Endothelial cell of umbilical vein (primary cell): ENCODE measurements around the gene PNLIPRP1. TPM values are rescaled to one million over a fixed set of nuclear protein-coding genes. Genes with fewer than 3 reads are reported as not detected.

ENCODE experiments used
- BruUV-seq: library from RNA; stranded (reverse); fragments of 400-500 nt; replicated peaks from 2 replicates; lab custom pipeline; 2021; lab: Mats Ljungman, UMichigan
- CTCF ChIA-PET: fragments of 300-600, 350-600 bp; sonication (Branson Sonifier 250); formaldehyde crosslinking; loops from one replicate; lab custom pipeline; 2021; ENCODE audit warnings: antibody characterized with exemption, inconsistent platforms; lab: Charles Lee
- POLR2A ChIA-PET: fragments of 300-600, 350-600 bp; sonication (Branson Sonifier 250); formaldehyde crosslinking; loops from one replicate; lab custom pipeline; 2021; ENCODE audit warnings: antibody characterized with exemption, inconsistent platforms; lab: Charles Lee
- DNase-seq: peaks from one replicate; pipeline ENCODE4 v3.0.0-alpha.2; 2011; ENCODE audit warnings: low read depth, low spot score
- FAIRE-seq: peaks from 2 replicates; lab custom pipeline; 2011; peaks lifted over from hg19 to GRCh38; lab: Jason Lieb, UNC
- H2AFZ ChIP-seq: 2 replicates; pipeline ENCODE4 v1.6.0; 2012; ENCODE audit warnings: low read depth, low read length, control low read depth, inconsistent platforms
- H3K27ac ChIP-seq: 2 replicates; pipeline ENCODE4 v1.5.1; 2011; ENCODE audit warnings: low read depth, mild to moderate bottlenecking, control low read depth, low read length, moderate library complexity; ENCODE audit not compliant: insufficient read depth
- H3K27me3 ChIP-seq, 2 experiments: 2 replicates each; pipeline versions ENCODE4 v1.6.0 to v1.6.1; 2011; ENCODE audit warnings: low read length in 2 of 2, mixed read lengths in 1 of 2; ENCODE audit not compliant: control insufficient read depth in 2 of 2, insufficient read depth in 2 of 2
- H3K36me3 ChIP-seq, 2 experiments: 2 replicates in 1 of 2; 3 replicates in 1 of 2; pipeline ENCODE4 v1.5.1; 2011; ENCODE audit warnings: low read length in 2 of 2, mild to moderate bottlenecking in 1 of 2, moderate library complexity in 1 of 2; ENCODE audit not compliant: control insufficient read depth in 2 of 2, insufficient read depth in 2 of 2; ENCODE audit errors: extremely low read depth in 1 of 2
- H3K4me1 ChIP-seq: 3 replicates; pipeline ENCODE4 v1.5.1; 2011; ENCODE audit warnings: mild to moderate bottlenecking, low read length; ENCODE audit not compliant: control insufficient read depth, insufficient read depth; ENCODE audit errors: extremely low read depth
- H3K4me2 ChIP-seq: 2 replicates; pipeline ENCODE4 v1.6.1; 2011; ENCODE audit warnings: low read length, control low read depth, mixed read lengths; ENCODE audit not compliant: insufficient read depth
- H3K4me3 ChIP-seq, 3 experiments: fragments of 200-600 bp in 1 of 3; sonication (generic), shearing (Covaris generic) in 1 of 3; replicated peaks in 1 of 3; 2 replicates each; pipeline ENCODE4 v1.5.1; 2011 to 2016; ENCODE audit warnings: control low read depth in 3 of 3, low read length in 3 of 3, mild to moderate bottlenecking in 2 of 3, inconsistent platforms in 1 of 3, low read depth in 1 of 3, moderate library complexity in 1 of 3; ENCODE audit not compliant: insufficient read depth in 1 of 3
- H3K79me2 ChIP-seq: 2 replicates; pipeline ENCODE4 v1.6.0; 2012; ENCODE audit warnings: low read length, inconsistent platforms; ENCODE audit not compliant: control insufficient read depth, insufficient read depth
- H3K9ac ChIP-seq: replicated peaks from 2 replicates; pipeline ENCODE3; 2011; ENCODE audit warnings: low read length, control low read depth; ENCODE audit not compliant: insufficient read depth; ENCODE audit errors: extremely low read depth
- H3K9me1 ChIP-seq: replicated peaks from 3 replicates; pipeline ENCODE4 v1.6.0; 2011; ENCODE audit warnings: mild to moderate bottlenecking, low read length; ENCODE audit not compliant: control insufficient read depth, insufficient read depth; ENCODE audit errors: extremely low read depth
- H3K9me3 ChIP-seq: replicated peaks from 2 replicates; pipeline ENCODE4 v1.5.1; 2012; ENCODE audit warnings: low read length, inconsistent platforms; ENCODE audit not compliant: control insufficient read depth, insufficient read depth
- H4K20me1 ChIP-seq: replicated peaks from 2 replicates; pipeline ENCODE3; 2011; ENCODE audit warnings: mild to moderate bottlenecking, low read length; ENCODE audit not compliant: control insufficient read depth, insufficient read depth; ENCODE audit errors: extremely low read depth
- CTCF ChIP-seq, 2 donors: IDR thresholded peaks; 1 replicate in 1 of 2; 2 replicates in 1 of 2; pipeline ENCODE4 v1.5.1; 2011; ENCODE audit warnings: low read length in 2 of 2, mild to moderate bottlenecking in 2 of 2, moderate library complexity in 2 of 2, control low read depth in 1 of 2, inconsistent platforms in 1 of 2, low read depth in 1 of 2; ENCODE audit not compliant: insufficient read depth in 1 of 2; ENCODE audit errors: extremely low read depth in 1 of 2
- EZH2 ChIP-seq: IDR thresholded peaks from 2 replicates; pipeline ENCODE4 v1.6.1; 2012; ENCODE audit warnings: borderline replicate concordance, low read depth, mild to moderate bottlenecking, moderate library complexity, low read length, inconsistent platforms; ENCODE audit not compliant: severe bottlenecking
- FOS ChIP-seq: IDR thresholded peaks from 2 replicates; pipeline ENCODE4 v1.6.1; 2011; ENCODE audit warnings: mild to moderate bottlenecking, low read length, moderate library complexity, borderline replicate concordance; ENCODE audit not compliant: insufficient read depth
- GATA2 ChIP-seq: IDR thresholded peaks from 2 replicates; pipeline ENCODE4 v1.7.0; 2011; ENCODE audit warnings: low read depth, mild to moderate bottlenecking, moderate library complexity, mixed read lengths, low read length; ENCODE audit not compliant: insufficient read length, insufficient read depth
- JUN ChIP-seq: IDR thresholded peaks from 2 replicates; pipeline ENCODE4 v1.6.1; 2011; ENCODE audit warnings: borderline replicate concordance, low read depth; ENCODE audit not compliant: insufficient read length, insufficient read depth
- MAX ChIP-seq: IDR thresholded peaks from 2 replicates; pipeline ENCODE4 v1.6.1; 2011; ENCODE audit not compliant: insufficient read depth, insufficient read length
- MYC ChIP-seq: IDR thresholded peaks from one replicate; pipeline ENCODE4 v1.6.1; 2011; ENCODE audit warnings: mild to moderate bottlenecking, low read depth, low read length
- POLR2A ChIP-seq: IDR thresholded peaks from 2 replicates; pipeline ENCODE4 v1.6.1; 2012; ENCODE audit warnings: low read depth, mild to moderate bottlenecking, control low read depth, low read length
- POLR2AphosphoS5 ChIP-seq: IDR thresholded peaks from 2 replicates; pipeline ENCODE4 v1.6.1; 2012; ENCODE audit warnings: low read depth, mild to moderate bottlenecking, control low read depth, low read length, moderate library complexity; ENCODE audit not compliant: insufficient read depth
- dilution Hi-C: fragments of 300-500 bp; cut with MboI; formaldehyde crosslinking; loops from one replicate; pipeline ENCODE4 v1.15.0; 2019; ENCODE audit warnings: low sequenced_read_pairs; ENCODE audit not compliant: extremely low pct_ligation_motif_present
- intact Hi-C: fragments of 100-400 bp; cut with micrococcal nuclease; formaldehyde crosslinking; loops from one replicate; pipeline ENCODE4 v1.10.0; 2022
- polyA plus RNA-seq, 4 experiments: library from polyadenylated mRNA; depleted of rRNA in 3 of 4; stranded (reverse) in 3 of 4; unstranded in 1 of 4; fragments of >200 nt; gene quantifications; 2 replicates each; pipeline versions ENCODE4 v1.2.1 to v1.2.3, GENCODE V29; 2011 to 2012; ENCODE audit warnings: missing spikeins in 1 of 4
- total RNA-seq: library from RNA; stranded (reverse); gene quantifications from 2 replicates; pipeline ENCODE4 v1.2.3, GENCODE V29; 2021

The PNLIPRP1 gene
- total and polyA plus RNA-seq, 2 donors (not counting 3 experiments of a cell fraction or from before 2014, with no cell fraction given): not detected

GRCh38 chr10:116654816-116655215 lies 64.1 kb downstream of the PNLIPRP1 start:
- no peaks in the 10 kb centered on the region for H4K20me1 ChIP-seq
- H3K9me3 ChIP-seq: no peaks in the 10 kb centered on the region
- no peaks in the 10 kb centered on the region for H3K4me1 ChIP-seq
- no peak for TF ChIP-seq CTCF (IDR thresholded peaks at IDR 0.05; ENCODE audit: extremely low read depth in 1 of 2, insufficient read depth in 1 of 2, low read depth in 1 of 2, low read length in 2 of 2)
- TF ChIP-seq JUN: no peak
- no peak for TF ChIP-seq MAX
- no peak for TF ChIP-seq FOS
- no peak for TF ChIP-seq EZH2
- no peak for TF ChIP-seq MYC
- no peak for TF ChIP-seq POLR2A
- TF ChIP-seq POLR2AphosphoS5: no peak
- TF ChIP-seq GATA2: no peak
- BruUV-seq: no TSS peak
- intact Hi-C loops (no loop called here), dilution Hi-C loops (no loop called here)
- H3K27ac ChIP-seq: no peak overlapping the region
- no peaks in the 10 kb centered on the region for H3K9me1 ChIP-seq
- H3K27me3 ChIP-seq: no peaks in the 10 kb centered on the region
- H3K79me2 ChIP-seq: no peaks in the 10 kb centered on the region
- FAIRE-seq (no peak), DNase-seq (no peak)
- ChIA-PET POLR2A (no interaction called here), CTCF (no interaction called here)
- no peak overlapping the region for H3K4me3 ChIP-seq
- no peak overlapping the region for H3K9ac ChIP-seq
- no peak overlapping the region for H3K4me2 ChIP-seq
- H3K36me3 ChIP-seq: no peaks in the 10 kb centered on the region
- H2AFZ ChIP-seq: no peak overlapping the region
